Ovary (tissue), 9 donors: ENCODE results near the gene KLHL28. TPM values are rescaled to one million over a fixed set of nuclear protein-coding genes. Genes with fewer than 3 reads are reported as not detected.

Experiments used
- DNase-seq, 5 donors: peaks; one replicate each; pipeline ENCODE4 v3.0.0-alpha.2; 2019 to 2020
- H3K27ac ChIP-seq, 2 donors: fragments of 200-600 bp; one replicate each; pipeline versions ENCODE4 v1.5.1 to v1.8.0; 2019 to 2022
- H3K27me3 ChIP-seq: fragments of 200-600 bp; one replicate; pipeline ENCODE4 v1.8.0; 2022
- H3K36me3 ChIP-seq: fragments of 200-600 bp; sonication (generic); one replicate; pipeline ENCODE4 v1.5.1; 2019
- H3K4me1 ChIP-seq: one replicate; pipeline ENCODE4 v1.8.1; 2013; ENCODE audit warnings: mild to moderate bottlenecking, moderate library complexity; ENCODE audit not compliant: insufficient read depth
- H3K4me3 ChIP-seq: fragments of 200-600 bp; sonication (generic); one replicate; pipeline ENCODE4 v1.5.1; 2017
- H3K9me3 ChIP-seq, 2 donors: fragments of 200-600 bp in 1 of 2; sonication (generic) in 1 of 2; one replicate each; pipeline versions ENCODE4 v1.5.1 to v1.8.1; 2013 to 2019; ENCODE audit warnings: mild to moderate bottlenecking in 1 of 2, moderate library complexity in 1 of 2
- EP300 ChIP-seq: sonication (generic); formaldehyde crosslinking; IDR thresholded peaks from one replicate; pipeline ENCODE4 v1.6.1; 2017; ENCODE audit warnings: antibody characterized with exemption
- POLR2A ChIP-seq: fragments of 450-650 bp; IDR thresholded peaks from one replicate; pipeline ENCODE4 v1.6.1; 2017; ENCODE audit warnings: antibody characterized with exemption, mild to moderate bottlenecking, moderate library complexity
- WGBS, 3 donors: extraction: QIAGEN DNeasy Blood & Tissue Kit in 1 of 3; methylation state at CpG; one replicate each; pipeline versions ENCODE4 v1.1.5 to v1.1.7; 2013 to 2017; 5-methylcytosine and 5-hydroxymethylcytosine counted together
- intact Hi-C, 4 donors: fragments of 100-400 bp; cut with DNase I; formaldehyde crosslinking; loops; one replicate each; pipeline versions ENCODE4 v1.11.0 to v1.15.1; 2022 to 2023
- polyA plus RNA-seq, 2 donors: library from polyadenylated mRNA; stranded (reverse); fragments of 200-250 nt in 1 of 2; fragments of 350-450 nt in 1 of 2; fragmentation: Illumina TruSeq in 1 of 2; extraction: RNeasy Lipid Tissue Mini Kit (QIAGEN cat#74804) in 1 of 2; gene quantifications; one replicate each; pipeline ENCODE4 v1.2.3, GENCODE V29; 2013 to 2014
- total RNA-seq, 7 donors: library from RNA; depleted of rRNA in 2 of 7; stranded (reverse); fragments of >200 nt in 2 of 7; fragmentation: NEBNext Ultra II Directional in 3 of 7; extraction: Animal tissue kit (Norgen Biotek cat#: 25700) in 3 of 7; gene quantifications; one replicate each; pipeline versions ENCODE4 v1.1.0 to v1.2.4, GENCODE V29; 2016 to 2023
- TF ChIP-seq, protein P1 (sequence below), 3 donors: fragments of 450-650 bp in 2 of 3; fragments of 200-600 bp in 1 of 3; IDR thresholded peaks; one replicate each; pipeline versions ENCODE4 v1.5.1 to v1.8.0; 2016 to 2022; ENCODE audit warnings: antibody characterized with exemption in 3 of 3, mild to moderate bottlenecking in 1 of 3
- donor health status: DM: no; HTN: no; CAD: no; lungs with moderate emphysema.
- donor health status: DM: no; HTN: no; CAD: no.
- donor health status: Bipolar disorder and iron deficiency.
- donor health status: DM: yes; HTN: yes; CAD: no.
- donor health status: DM: no; HTN: no; CAD: no.
- donor health status: DM: yes; HTN: yes; CAD: no.

Gene KLHL28
- total and polyA plus RNA-seq, 9 donors: 4.4 to 16.4 (median 14.7) TPM

GRCh38 chr14:44960146-44960545 lies 1.6 kb downstream of the KLHL28 start:
- Histone ChIP-seq H3K27me3 (no peaks in the 10 kb centered on the region), H3K4me1 (peaks cover 4% of the 10 kb centered on the region), H3K27ac (no peak overlapping the region), H3K4me3 (peak overlapping the region; percentile 90), H3K36me3 (no peaks in the 10 kb centered on the region), H3K9me3 (no peaks in the 10 kb centered on the region)
- no peak for TF ChIP-seq POLR2A
- TF ChIP-seq, protein P1, sequence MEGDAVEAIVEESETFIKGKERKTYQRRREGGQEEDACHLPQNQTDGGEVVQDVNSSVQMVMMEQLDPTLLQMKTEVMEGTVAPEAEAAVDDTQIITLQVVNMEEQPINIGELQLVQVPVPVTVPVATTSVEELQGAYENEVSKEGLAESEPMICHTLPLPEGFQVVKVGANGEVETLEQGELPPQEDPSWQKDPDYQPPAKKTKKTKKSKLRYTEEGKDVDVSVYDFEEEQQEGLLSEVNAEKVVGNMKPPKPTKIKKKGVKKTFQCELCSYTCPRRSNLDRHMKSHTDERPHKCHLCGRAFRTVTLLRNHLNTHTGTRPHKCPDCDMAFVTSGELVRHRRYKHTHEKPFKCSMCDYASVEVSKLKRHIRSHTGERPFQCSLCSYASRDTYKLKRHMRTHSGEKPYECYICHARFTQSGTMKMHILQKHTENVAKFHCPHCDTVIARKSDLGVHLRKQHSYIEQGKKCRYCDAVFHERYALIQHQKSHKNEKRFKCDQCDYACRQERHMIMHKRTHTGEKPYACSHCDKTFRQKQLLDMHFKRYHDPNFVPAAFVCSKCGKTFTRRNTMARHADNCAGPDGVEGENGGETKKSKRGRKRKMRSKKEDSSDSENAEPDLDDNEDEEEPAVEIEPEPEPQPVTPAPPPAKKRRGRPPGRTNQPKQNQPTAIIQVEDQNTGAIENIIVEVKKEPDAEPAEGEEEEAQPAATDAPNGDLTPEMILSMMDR (IDR thresholded peaks at IDR 0.05): no peak
- TF ChIP-seq EP300: no peak
- 25 to 28% (median 25%) methylated on average over 2 of the region's 2 CpGs for WGBS, 3 donors
- intact Hi-C loops: loop anchor here in 1 of 4 donors (5.0 kb wide), 1 partner anchor 177 kb away; the partner anchor contains the start of gene FANCM
- no peak for DNase-seq

DNA sequence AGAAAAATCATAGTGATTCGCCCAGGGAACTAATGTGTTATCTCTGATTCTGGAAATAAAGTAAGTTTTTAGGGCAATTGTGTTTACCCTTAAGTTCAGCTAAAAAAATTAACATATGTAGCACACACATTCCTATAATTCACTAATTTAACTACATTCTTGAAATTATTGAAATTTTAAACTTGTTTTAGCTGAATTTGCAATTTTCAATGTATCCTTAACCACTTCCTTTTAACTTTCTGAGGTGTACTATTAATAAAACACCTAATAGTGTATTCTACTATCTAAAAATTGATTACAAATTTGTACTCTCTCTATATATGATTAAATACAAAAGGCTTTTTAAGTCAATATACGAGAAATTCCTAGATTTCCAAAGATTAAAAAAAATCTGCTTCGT lies 2.2 kb downstream of the KLHL28 start:
- 77 to 83% (median 78%) methylated on average over 3 of the region's 3 CpGs for WGBS, 3 donors
- Histone ChIP-seq H3K4me1 (peaks cover 4% of the 10 kb centered on the region), H3K27ac (no peak overlapping the region), H3K27me3 (no peaks in the 10 kb centered on the region), H3K4me3 (no peak overlapping the region), H3K36me3 (no peaks in the 10 kb centered on the region), H3K9me3 (no peaks in the 10 kb centered on the region)
- no peak for DNase-seq
- TF ChIP-seq, protein P1 (IDR thresholded peaks at IDR 0.05): no peak
- TF ChIP-seq EP300 (no peak), POLR2A (no peak)
- intact Hi-C loops: no loop called here

GRCh38 chr14:44956866-44957265 lies 4.9 kb downstream of the KLHL28 start:
- TF ChIP-seq POLR2A: no peak
- TF ChIP-seq, protein P1 (IDR thresholded peaks at IDR 0.05): no peak
- no peaks in the 10 kb centered on the region for H3K36me3 ChIP-seq
- H3K4me3 ChIP-seq: no peak overlapping the region
- no peaks in the 10 kb centered on the region for H3K9me3 ChIP-seq
- H3K27me3 ChIP-seq: no peaks in the 10 kb centered on the region
- no peak for DNase-seq
- 96 to 99% (median 97%) methylated on average over 3 of the region's 3 CpGs for WGBS, 3 donors
- intact Hi-C loops: no loop called here
- H3K4me1 ChIP-seq: peaks cover 2% of the 10 kb centered on the region
- H3K27ac ChIP-seq: no peak overlapping the region

GRCh38 chr14:44955528-44955927 lies 6.2 kb downstream of the KLHL28 start:
- intact Hi-C loops: no loop called here

More at GRCh38 chr14:44955528-44955927, 6.2 kb downstream of the KLHL28 start:
- Histone ChIP-seq H3K4me3 (no peak overlapping the region), H3K9me3 (no peaks in the 10 kb centered on the region), H3K36me3 (no peaks in the 10 kb centered on the region), H3K4me1 (peaks cover 3% of the 10 kb centered on the region), H3K27ac (no peak overlapping the region), H3K27me3 (no peaks in the 10 kb centered on the region)
- no peak for TF ChIP-seq EP300
- TF ChIP-seq, protein P1 (IDR thresholded peaks at IDR 0.05): no peak
- no peak for TF ChIP-seq POLR2A
- 67 to 88% (median 80%) methylated on average over 3 of the region's 3 CpGs for WGBS, 3 donors
- no peak for DNase-seq
